MM.1S (cell line): ENCODE data around the gene MYPN.

ENCODE experiments used
- DNase-seq: peaks from one replicate; pipeline ENCODE4 v3.0.0-alpha.2; 2015
- H2AFZ ChIP-seq: fragments of 300-600 bp; sonication (generic); 2 replicates; pipeline ENCODE4 v1.6.0; 2016; ENCODE audit warnings: antibody characterized with exemption, low read length
- H3F3A ChIP-seq: fragments of 300-600 bp; sonication (generic); 2 replicates; pipeline ENCODE4 v1.6.1; 2016; ENCODE audit warnings: mild to moderate bottlenecking, antibody characterized with exemption, low read length, moderate library complexity, mixed read lengths; ENCODE audit not compliant: insufficient read depth
- H3K27ac ChIP-seq: fragments of 300-600 bp; sonication (generic); 2 replicates; pipeline ENCODE4 v1.5.1; 2016; ENCODE audit warnings: mild to moderate bottlenecking, low read length
- H3K27me3 ChIP-seq: fragments of 300-600 bp; sonication (generic); replicated peaks from 2 replicates; pipeline ENCODE4 v1.6.0; 2016; ENCODE audit warnings: low read length; ENCODE audit not compliant: insufficient read depth
- H3K36me3 ChIP-seq: fragments of 300-600 bp; sonication (generic); replicated peaks from 2 replicates; pipeline ENCODE4 v1.6.1; 2016; ENCODE audit warnings: mild to moderate bottlenecking, low read length, mixed read lengths; ENCODE audit not compliant: insufficient read depth
- H3K4me1 ChIP-seq: fragments of 300-600 bp; sonication (generic); 2 replicates; pipeline ENCODE4 v1.6.1; 2016; ENCODE audit warnings: low read length, mixed read lengths
- H3K4me2 ChIP-seq: fragments of 300-600 bp; sonication (generic); 2 replicates; pipeline ENCODE4 v1.6.0; 2016; ENCODE audit warnings: low read depth, low read length
- H3K4me3 ChIP-seq: fragments of 300-600 bp; sonication (generic); 2 replicates; pipeline ENCODE4 v1.5.1; 2016; ENCODE audit warnings: low read length, mixed read lengths
- H3K79me2 ChIP-seq: fragments of 300-600 bp; sonication (generic); 2 replicates; pipeline ENCODE4 v1.6.1; 2016; ENCODE audit warnings: mixed run types, low read length, mixed read lengths
- H3K9ac ChIP-seq: fragments of 300-600 bp; sonication (generic); 2 replicates; pipeline ENCODE4 v1.6.1; 2016; ENCODE audit warnings: low read length, mixed read lengths
- H3K9me2 ChIP-seq: fragments of 300-600 bp; sonication (generic); replicated peaks from 2 replicates; pipeline ENCODE4 v1.6.1; 2016; ENCODE audit warnings: mild to moderate bottlenecking, low read length, mixed read lengths; ENCODE audit not compliant: insufficient read depth
- H3K9me3 ChIP-seq: fragments of 300-600 bp; sonication (generic); replicated peaks from 2 replicates; pipeline ENCODE4 v1.6.1; 2016; ENCODE audit warnings: mild to moderate bottlenecking, low read length, mixed read lengths; ENCODE audit not compliant: insufficient read depth
- H4K20me1 ChIP-seq: fragments of 300-600 bp; sonication (generic); 2 replicates; pipeline ENCODE4 v1.6.1; 2016; ENCODE audit warnings: mild to moderate bottlenecking, low read length, moderate library complexity, mixed read lengths; ENCODE audit not compliant: insufficient read depth
- CTCF ChIP-seq: fragments of 300-600 bp; sonication (generic); IDR thresholded peaks from 2 replicates; pipeline ENCODE4 v1.5.1; 2016; ENCODE audit warnings: antibody characterized with exemption, low read length, mixed read lengths
- EZH2 ChIP-seq: fragments of 300-600 bp; sonication (generic); optimal IDR thresholded peaks from 2 replicates; pipeline ENCODE3; 2017; ENCODE audit warnings: low read depth, mild to moderate bottlenecking, antibody characterized with exemption, low read length, mixed read lengths
- EZH2phosphoT487 ChIP-seq: fragments of 300-600 bp; sonication (generic); IDR thresholded peaks from 2 replicates; pipeline ENCODE4 v1.6.1; 2018; ENCODE audit warnings: antibody characterized with exemption, low read length

Gene MYPN

GRCh38 chr10:68222391-68222790 lies 113.1 kb downstream of the MYPN start:
- Histone ChIP-seq H3K4me2 (no peak overlapping the region), H3F3A (no peaks in the 10 kb centered on the region), H3K27me3 (no peaks in the 10 kb centered on the region), H3K79me2 (no peaks in the 10 kb centered on the region), H3K9ac (no peak overlapping the region), H3K27ac (no peak overlapping the region), H3K36me3 (no peaks in the 10 kb centered on the region), H2AFZ (no peak overlapping the region), H3K9me2 (no peaks in the 10 kb centered on the region), H3K9me3 (no peaks in the 10 kb centered on the region), H3K4me1 (no peaks in the 10 kb centered on the region), H4K20me1 (no peaks in the 10 kb centered on the region), H3K4me3 (no peak overlapping the region)
- no peak for DNase-seq
- TF ChIP-seq EZH2 = no peak
- TF ChIP-seq CTCF = no peak
- TF ChIP-seq EZH2phosphoT487 = no peak

- Histone ChIP-seq H3K9me2 (no peaks in the 10 kb centered on the region), H3K36me3 (no peaks in the 10 kb centered on the region), H4K20me1 (no peaks in the 10 kb centered on the region), H3K27me3 (no peaks in the 10 kb centered on the region), H3K79me2 (no peaks in the 10 kb centered on the region), H3F3A (no peaks in the 10 kb centered on the region), H3K9me3 (no peaks in the 10 kb centered on the region), H2AFZ (no peak overlapping the region), H3K4me3 (no peak overlapping the region), H3K4me1 (no peaks in the 10 kb centered on the region), H3K4me2 (no peak overlapping the region), H3K9ac (no peak overlapping the region), H3K27ac (no peak overlapping the region)
- TF ChIP-seq EZH2 (no peak), CTCF (peak; percentile 13; the same call in 1 of the 2 replicates)
- DNase-seq = no peak
These were observed 114.4 kb downstream of the MYPN start for GRCh38 chr10:68223535-68224165.

- Histone ChIP-seq H3K9me2 (no peaks in the 10 kb centered on the region), H3K27me3 (no peaks in the 10 kb centered on the region), H3K36me3 (no peaks in the 10 kb centered on the region), H3F3A (no peaks in the 10 kb centered on the region), H3K9me3 (no peaks in the 10 kb centered on the region), H3K27ac (no peak overlapping the region), H4K20me1 (no peaks in the 10 kb centered on the region), H3K9ac (no peak overlapping the region), H2AFZ (no peak overlapping the region), H3K4me2 (no peak overlapping the region), H3K4me3 (no peak overlapping the region), H3K79me2 (no peaks in the 10 kb centered on the region), H3K4me1 (no peaks in the 10 kb centered on the region)
- no peak for DNase-seq
- no peak for TF ChIP-seq EZH2phosphoT487
These were observed 115.5 kb downstream of the MYPN start for GRCh38 chr10:68224810-68225209.

GRCh38 chr10:68230268-68230667 lies 121.0 kb downstream of the MYPN start:
- H3K79me2 ChIP-seq = no peaks in the 10 kb centered on the region
- no peak overlapping the region for H2AFZ ChIP-seq
- no peak for DNase-seq
- H3K27me3 ChIP-seq = 0 out of 2 replicates have a peak, but pooled peaks cover 4% of the 10 kb centered on the region
- no peak overlapping the region for H3K9ac ChIP-seq
- no peaks in the 10 kb centered on the region for H3K9me2 ChIP-seq
- no peak overlapping the region for H3K27ac ChIP-seq
- H3K4me3 ChIP-seq = no peak overlapping the region
- H3F3A ChIP-seq = 0 out of 2 replicates have a peak, but pooled peaks cover 2% of the 10 kb centered on the region
- no peaks in the 10 kb centered on the region for H4K20me1 ChIP-seq
- no peaks in the 10 kb centered on the region for H3K9me3 ChIP-seq
- H3K4me2 ChIP-seq = no peak overlapping the region
- no peak for TF ChIP-seq EZH2phosphoT487
- TF ChIP-seq CTCF = no peak
- TF ChIP-seq EZH2 = no peak
- peaks cover 5% of the 10 kb centered on the region; the same call in 1 of the 2 replicates for H3K4me1 ChIP-seq
- no peaks in the 10 kb centered on the region for H3K36me3 ChIP-seq
